Adrenal gland (tissue), 12 donors: ENCODE data around the gene ABT1. TPM values are rescaled to one million over a fixed set of nuclear protein-coding genes. Genes with fewer than 3 reads are reported as not detected.

Experiments used
- DNase-seq, 7 donors: peaks; one replicate each; pipeline ENCODE4 v3.0.0-alpha.2; 2019 to 2020
- H3K27ac ChIP-seq, 5 donors: fragments of 200-600 bp; sonication (generic) in 4 of 5; 1 replicate in 3 of 5; 2 replicates in 2 of 5; pipeline versions ENCODE4 v1.5.1 to v1.8.0; 2016 to 2020; ENCODE audit warnings: mild to moderate bottlenecking in 1 of 5
- H3K27me3 ChIP-seq: fragments of 200-600 bp; 2 replicates; pipeline ENCODE4 v1.8.0; 2021
- H3K36me3 ChIP-seq, 2 donors: fragments of 200-600 bp; replicated peaks in 1 of 2; 1 replicate in 1 of 2; 2 replicates in 1 of 2; pipeline versions ENCODE4 v1.5.1 to v1.8.0; 2018 to 2022
- H3K4me1 ChIP-seq, 2 donors: fragments of 200-600 bp; replicated peaks in 1 of 2; 1 replicate in 1 of 2; 2 replicates in 1 of 2; pipeline versions ENCODE4 v1.5.1 to v1.8.0; 2018 to 2021
- H3K4me3 ChIP-seq, 4 donors: fragments of 200-600 bp; sonication (generic) in 3 of 4; one replicate each; pipeline ENCODE4 v1.5.1; 2016 to 2018
- H3K9me3 ChIP-seq, 3 donors: fragments of 200-600 bp; sonication (generic) in 1 of 3; replicated peaks in 1 of 3; 1 replicate in 2 of 3; 2 replicates in 1 of 3; pipeline versions ENCODE4 v1.5.1 to v1.8.0; 2016 to 2021
- CTCF ChIP-seq, 6 experiments: fragments of 450-650 bp in 4 of 6; fragments of 200-600 bp in 2 of 6; sonication (generic) in 1 of 6; IDR thresholded peaks; 1 replicate in 5 of 6; 2 replicates in 1 of 6; pipeline versions ENCODE4 v1.5.1 to v1.8.0; 2016 to 2021; ENCODE audit warnings: antibody characterized with exemption in 6 of 6, mild to moderate bottlenecking in 2 of 6, moderate library complexity in 1 of 6
- POLR2A ChIP-seq, 2 donors: fragments of 450-650 bp; IDR thresholded peaks; one replicate each; pipeline ENCODE4 v1.6.1; 2017; ENCODE audit warnings: antibody characterized with exemption in 2 of 2, mild to moderate bottlenecking in 2 of 2, moderate library complexity in 1 of 2
- WGBS, 4 donors: extraction: QIAGEN DNeasy Blood & Tissue Kit in 2 of 4; methylation state at CpG; one replicate each; pipeline versions ENCODE4 v1.1.5 to v1.1.7; 2013 to 2017; 5-methylcytosine and 5-hydroxymethylcytosine counted together
- intact Hi-C, 2 donors: fragments of 100-400 bp; cut with DNase I; formaldehyde crosslinking; loops; one replicate each; pipeline versions ENCODE4 v1.14.1 to v1.15.0; 2022 to 2023
- polyA plus RNA-seq, 3 donors: library from polyadenylated mRNA; stranded (reverse); fragments of 200-250 nt in 2 of 3; fragments of 350-450 nt in 1 of 3; fragmentation: Illumina TruSeq in 1 of 3; extraction: RNeasy Lipid Tissue Mini Kit (QIAGEN cat#74804) in 1 of 3; gene quantifications; one replicate each; pipeline ENCODE4 v1.2.3, GENCODE V29; 2013 to 2014
- total RNA-seq, 9 donors: library from RNA; depleted of rRNA in 4 of 9; stranded (reverse); fragments of >200 nt in 4 of 9; fragments of 120-200 nt in 1 of 9; fragmentation: NEBNext Ultra II Directional in 1 of 9; extraction: Animal tissue kit (Norgen Biotek cat#: 25700) in 1 of 9; gene quantifications; one replicate each; pipeline versions ENCODE4 v1.1.0 to v1.2.4, GENCODE V29; 2013 to 2023
- donor health status: healthy with polysubstance abuse.
- donor health status: Bipolar disorder and iron deficiency.
- donor health status: DM: yes; HTN: yes; CAD: no.
- donor health status: DM: no; HTN: no; CAD: no.
- donor health status: DM: no; HTN: no; CAD: no.
- donor health status: DM: yes; HTN: yes; CAD: no.

ABT1 gene
- total and polyA plus RNA-seq, 12 donors: 7.3 to 21.6 (median 12.1) TPM

DNA sequence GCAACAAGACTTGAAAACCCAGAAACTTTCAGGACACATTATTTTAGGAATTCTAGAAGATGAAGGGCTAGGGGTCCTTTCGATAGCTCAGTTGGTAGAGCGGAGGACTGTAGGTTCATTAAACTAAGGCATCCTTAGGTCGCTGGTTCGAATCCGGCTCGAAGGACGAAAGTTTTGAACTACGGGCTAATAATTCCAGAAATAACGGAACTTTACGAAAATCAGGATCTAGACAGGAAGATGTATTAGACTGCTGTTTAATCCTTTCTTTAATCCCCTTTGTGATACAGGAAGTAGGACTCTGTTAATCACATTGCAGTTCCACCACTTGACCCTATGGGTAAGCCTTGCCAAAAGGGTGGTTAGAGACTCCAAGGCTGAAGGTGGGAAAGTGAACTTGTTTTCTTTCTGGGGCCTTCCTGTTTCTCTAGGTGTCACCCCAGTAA, 21.2 kb upstream of the ABT1 start:
- intact Hi-C loops: loop anchor here in 1 of 2 donors (10.0 kb wide), 1 partner anchor 231 kb away; no protein-coding TSS in a partner anchor

GRCh38 chr6:26576407-26576843, 20.3 kb upstream of the ABT1 start:
- DNase-seq: no peak
- Histone ChIP-seq H3K27ac (no peak overlapping the region), H3K4me3 (peak overlapping the region in 1 of 4 donors; percentile 5), H3K27me3 (peaks cover 5% of the 10 kb centered on the region), H3K36me3 (no peaks in the 10 kb centered on the region), H3K4me1 (no peaks in the 10 kb centered on the region), H3K9me3 (no peaks in the 10 kb centered on the region)
- TF ChIP-seq POLR2A (IDR thresholded peaks at IDR 0.05) (no peak), CTCF (IDR thresholded peaks at IDR 0.05) (no peak)
- intact Hi-C loops: loop anchor here in 1 of 2 donors (10.0 kb wide), 1 partner anchor 232 kb away; no protein-coding TSS in a partner anchor
- WGBS, 4 donors: 46 to 58% (median 55%) methylated on average over 7 of the region's 7 CpGs

More for the DNA sequence above, 21.2 kb upstream of the ABT1 start:
- no peak for DNase-seq
- Histone ChIP-seq H3K9me3 (no peaks in the 10 kb centered on the region), H3K36me3 (no peaks in the 10 kb centered on the region), H3K4me1 (no peaks in the 10 kb centered on the region), H3K27ac (no peak overlapping the region), H3K27me3 (peaks cover 5% of the 10 kb centered on the region), H3K4me3 (no peak overlapping the region)
- TF ChIP-seq CTCF (IDR thresholded peaks at IDR 0.05): no peak
- no peak for TF ChIP-seq POLR2A (IDR thresholded peaks at IDR 0.05)
- whole genome bisulfite sequencing, 4 donors: 68 to 73% (median 70%) methylated on average over 10 of the region's 10 CpGs

- H3K27ac ChIP-seq: no peak overlapping the region
- TF ChIP-seq POLR2A (IDR thresholded peaks at IDR 0.05) (no peak), CTCF (IDR thresholded peaks at IDR 0.05) (no peak)
- H3K9me3 ChIP-seq: no peaks in the 10 kb centered on the region
- intact Hi-C loops: loop anchor here in 1 of 2 donors (10.0 kb wide), 1 partner anchor 232 kb away; no protein-coding TSS in a partner anchor
- peaks cover 5% of the 10 kb centered on the region for H3K27me3 ChIP-seq
- H3K36me3 ChIP-seq: no peaks in the 10 kb centered on the region
- H3K4me3 ChIP-seq: peak overlapping the region in 1 of 4 donors; percentile 5
- DNase-seq: peak in 2 of 7 donors; percentile 37 to 38
- H3K4me1 ChIP-seq: no peaks in the 10 kb centered on the region
- 4 to 5% (median 4%) methylated on average over 31 of the region's 31 CpGs for whole genome bisulfite sequencing, 4 donors
Measured at GRCh38 chr6:26576929-26577719, 19.6 kb upstream of the ABT1 start.

- DNase-seq: no peak
- peaks cover 5% of the 10 kb centered on the region for H3K27me3 ChIP-seq
- H3K36me3 ChIP-seq: no peaks in the 10 kb centered on the region
- WGBS, 4 donors: 11 to 26% (median 21%) methylated on average over 17 of the region's 17 CpGs
- TF ChIP-seq POLR2A (IDR thresholded peaks at IDR 0.05) (no peak), CTCF (IDR thresholded peaks at IDR 0.05) (no peak)
- H3K9me3 ChIP-seq: no peaks in the 10 kb centered on the region
- no peaks in the 10 kb centered on the region for H3K4me1 ChIP-seq
- no peak overlapping the region for H3K4me3 ChIP-seq
- intact Hi-C loops: loop anchor here in 1 of 2 donors (10.0 kb wide), 1 partner anchor 233 kb away; no protein-coding TSS in a partner anchor
- no peak overlapping the region for H3K27ac ChIP-seq
Measured at GRCh38 chr6:26577720-26578072, 19.1 kb upstream of the ABT1 start.
